ENCODE data around the gene RUNX2. TPM values are rescaled to one million over a fixed set of nuclear protein-coding genes. Genes with fewer than 3 reads are reported as not detected.
A peak's percentile ranks its signal among the peaks of the same experiment; 100 is the strongest.

Gene RUNX2
- polyA plus RNA-seq, 1 donor (not counting 4 experiments of a cell fraction or from before 2014, with no cell fraction given) = 1.4 TPM

DNA sequence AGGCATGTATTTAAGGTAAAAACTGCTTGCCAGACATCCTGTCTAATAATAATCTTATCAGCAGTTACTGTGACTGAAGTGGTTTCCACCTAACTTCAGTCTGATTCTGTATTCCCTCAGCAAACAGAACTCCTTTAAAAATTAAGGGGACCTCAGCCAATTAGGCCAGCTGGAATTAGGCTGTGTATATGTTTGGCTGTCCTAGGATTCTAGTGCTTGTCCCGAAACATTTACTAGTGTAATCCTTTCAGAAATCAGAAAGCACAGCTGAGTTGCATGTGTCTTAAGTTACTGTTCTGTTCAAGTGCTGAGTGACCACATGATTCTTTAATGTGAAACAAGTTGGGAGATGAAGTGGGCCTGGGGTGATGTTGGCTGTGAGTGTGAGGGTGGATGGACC, 170.5 kb downstream of the RUNX2 start:
- dilution Hi-C loops (cut with MboI; ENCODE audit: extremely low pct_ligation_motif_present, low sequenced_read_pairs) = no loop called here
- no peaks in the 10 kb centered on the region for H3K36me3 ChIP-seq (ENCODE audit: control insufficient read depth in 2 of 2, extremely low read depth in 1 of 2, insufficient read depth in 2 of 2, low read length in 2 of 2)
- H3K9me1 ChIP-seq (ENCODE audit: control insufficient read depth, extremely low read depth, insufficient read depth, low read length) = no peaks in the 10 kb centered on the region
- no peak overlapping the region for H3K9ac ChIP-seq (ENCODE audit: control insufficient read depth, extremely low read depth, insufficient read depth, low read length)
- H4K20me1 ChIP-seq (ENCODE audit: control insufficient read depth, extremely low read depth, insufficient read depth, low read length) = no peaks in the 10 kb centered on the region
- H3K4me3 ChIP-seq (ENCODE audit: control insufficient read depth in 2 of 3, extremely low read depth in 1 of 3, insufficient read depth in 2 of 3, low read depth in 1 of 3, low read length in 3 of 3) = no peak overlapping the region
- DNase-seq (ENCODE audit: low read depth, low spot score) (no peak), FAIRE-seq (no peak)
- H3K27me3 ChIP-seq (ENCODE audit: control insufficient read depth, extremely low read depth, insufficient read depth, low read length) = no peaks in the 10 kb centered on the region
- no peak overlapping the region for H2AFZ ChIP-seq (ENCODE audit: control insufficient read depth, low read length)
- no peak for TF ChIP-seq CTCF (optimal IDR thresholded peaks at IDR 0.05 in 1 of 3, IDR thresholded peaks at IDR 0.05 in 1 of 3, conservative IDR thresholded peaks at IDR 0.05 in 1 of 3; ENCODE audit: extremely low read depth in 1 of 3, insufficient read depth in 2 of 3, low read length in 3 of 3)
- TF ChIP-seq EZH2 (IDR thresholded peaks at IDR 0.05; ENCODE audit: low read length) = no peak
- no peaks in the 10 kb centered on the region for H3K4me1 ChIP-seq (ENCODE audit: control insufficient read depth, extremely low read depth, insufficient read depth, low read length)
- H3K4me2 ChIP-seq (ENCODE audit: control insufficient read depth, extremely low read depth, insufficient read depth, low read depth, low read length) = no peak overlapping the region
- H3K27ac ChIP-seq (ENCODE audit: control insufficient read depth, insufficient read depth, low read length) = no peak overlapping the region
- H3K9me3 ChIP-seq (ENCODE audit: control insufficient read depth, low read depth, low read length) = no peaks in the 10 kb centered on the region
- H3K79me2 ChIP-seq (ENCODE audit: control insufficient read depth, insufficient read depth, low read length) = no peaks in the 10 kb centered on the region

- Histone ChIP-seq H3K4me3 (ENCODE audit: control insufficient read depth in 2 of 3, extremely low read depth in 1 of 3, insufficient read depth in 2 of 3, low read depth in 1 of 3, low read length in 3 of 3) (no peak overlapping the region), H3K36me3 (ENCODE audit: control insufficient read depth in 2 of 2, extremely low read depth in 1 of 2, insufficient read depth in 2 of 2, low read length in 2 of 2) (no peaks in the 10 kb centered on the region), H3K9ac (ENCODE audit: control insufficient read depth, extremely low read depth, insufficient read depth, low read length) (no peak overlapping the region), H4K20me1 (ENCODE audit: control insufficient read depth, extremely low read depth, insufficient read depth, low read length) (no peaks in the 10 kb centered on the region), H3K9me3 (ENCODE audit: control insufficient read depth, low read depth, low read length) (no peaks in the 10 kb centered on the region), H3K4me1 (ENCODE audit: control insufficient read depth, extremely low read depth, insufficient read depth, low read length) (peaks cover 5% of the 10 kb centered on the region), H3K79me2 (ENCODE audit: control insufficient read depth, insufficient read depth, low read length) (no peaks in the 10 kb centered on the region), H2AFZ (ENCODE audit: control insufficient read depth, low read length) (no peak overlapping the region), H3K27me3 (ENCODE audit: control insufficient read depth, extremely low read depth, insufficient read depth, low read length) (no peaks in the 10 kb centered on the region), H3K4me2 (ENCODE audit: control insufficient read depth, extremely low read depth, insufficient read depth, low read depth, low read length) (no peak overlapping the region), H3K9me1 (ENCODE audit: control insufficient read depth, extremely low read depth, insufficient read depth, low read length) (no peaks in the 10 kb centered on the region), H3K27ac (ENCODE audit: control insufficient read depth, insufficient read depth, low read length) (no peak overlapping the region)
- dilution Hi-C loops (cut with MboI; ENCODE audit: extremely low pct_ligation_motif_present, low sequenced_read_pairs) = no loop called here
- DNase-seq (ENCODE audit: low read depth, low spot score) (no peak), FAIRE-seq (no peak)
- TF ChIP-seq CTCF (optimal IDR thresholded peaks at IDR 0.05 in 1 of 3, IDR thresholded peaks at IDR 0.05 in 1 of 3, conservative IDR thresholded peaks at IDR 0.05 in 1 of 3; ENCODE audit: extremely low read depth in 1 of 3, insufficient read depth in 2 of 3, low read length in 3 of 3) = peak in 1 of 3 experiments; percentile 33
- TF ChIP-seq EZH2 (IDR thresholded peaks at IDR 0.05; ENCODE audit: low read length) = no peak
Observed at GRCh38 chr6:45500924-45501816, 173.0 kb downstream of the RUNX2 start.
